ENCODE measurements around the gene WDR83.
"Not testable (repeated sequence)": the region's sequence is repeated elsewhere in the genome, so short reads cannot be mapped to it uniquely, and the experiment has no call there.

Gene WDR83

DNA sequence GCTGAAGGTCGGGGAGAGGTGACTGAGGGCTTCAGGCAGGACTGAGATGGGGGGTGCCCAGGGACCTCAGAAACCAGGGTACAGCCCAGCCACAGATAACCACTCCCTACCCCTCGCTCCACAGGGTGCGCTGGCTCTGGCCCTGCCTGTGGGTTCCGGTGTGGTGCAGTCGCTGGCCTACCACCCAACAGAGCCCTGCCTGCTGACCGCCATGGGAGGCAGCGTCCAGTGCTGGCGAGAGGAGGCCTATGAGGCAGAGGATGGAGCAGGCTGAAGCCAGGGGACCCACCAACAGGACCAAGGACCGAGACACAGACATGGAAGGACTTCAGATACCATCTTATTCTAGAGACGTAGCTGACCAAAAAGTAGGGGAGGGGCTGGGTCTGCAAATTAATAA lies 8.8 kb downstream of the WDR83 start:
- TF ChIP-seq, protein P1, sequence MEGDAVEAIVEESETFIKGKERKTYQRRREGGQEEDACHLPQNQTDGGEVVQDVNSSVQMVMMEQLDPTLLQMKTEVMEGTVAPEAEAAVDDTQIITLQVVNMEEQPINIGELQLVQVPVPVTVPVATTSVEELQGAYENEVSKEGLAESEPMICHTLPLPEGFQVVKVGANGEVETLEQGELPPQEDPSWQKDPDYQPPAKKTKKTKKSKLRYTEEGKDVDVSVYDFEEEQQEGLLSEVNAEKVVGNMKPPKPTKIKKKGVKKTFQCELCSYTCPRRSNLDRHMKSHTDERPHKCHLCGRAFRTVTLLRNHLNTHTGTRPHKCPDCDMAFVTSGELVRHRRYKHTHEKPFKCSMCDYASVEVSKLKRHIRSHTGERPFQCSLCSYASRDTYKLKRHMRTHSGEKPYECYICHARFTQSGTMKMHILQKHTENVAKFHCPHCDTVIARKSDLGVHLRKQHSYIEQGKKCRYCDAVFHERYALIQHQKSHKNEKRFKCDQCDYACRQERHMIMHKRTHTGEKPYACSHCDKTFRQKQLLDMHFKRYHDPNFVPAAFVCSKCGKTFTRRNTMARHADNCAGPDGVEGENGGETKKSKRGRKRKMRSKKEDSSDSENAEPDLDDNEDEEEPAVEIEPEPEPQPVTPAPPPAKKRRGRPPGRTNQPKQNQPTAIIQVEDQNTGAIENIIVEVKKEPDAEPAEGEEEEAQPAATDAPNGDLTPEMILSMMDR (IDR thresholded peaks at IDR 0.05; ENCODE audit: insufficient read depth, missing control alignments): no peak
- no peak for FAIRE-seq
- DNase-seq (ENCODE audit: insufficient read length, low spot score): no peak

DNA sequence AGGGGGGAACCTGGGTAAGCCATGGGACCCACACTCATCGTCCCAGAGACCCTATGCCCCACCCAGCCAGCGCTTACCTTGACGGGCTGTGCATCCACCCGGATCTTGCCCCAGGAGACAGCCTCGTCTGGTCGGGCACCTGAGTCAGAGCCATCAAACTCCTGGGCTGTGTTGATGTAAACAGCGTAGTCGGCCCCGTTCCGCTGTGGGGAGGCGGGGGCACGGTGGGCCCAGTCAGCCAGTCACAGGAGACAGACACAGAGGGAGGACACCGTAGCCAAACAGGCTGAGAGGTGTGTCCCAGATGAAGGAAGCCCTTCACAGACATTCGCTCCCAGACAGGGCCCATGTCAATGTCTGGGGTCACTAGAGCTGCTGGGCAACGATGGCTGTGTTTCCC lies 9.3 kb downstream of the WDR83 start:
- DNase-seq (ENCODE audit: insufficient read length, low spot score) (no peak), FAIRE-seq (no peak)
- TF ChIP-seq, protein P1 (IDR thresholded peaks at IDR 0.05; ENCODE audit: insufficient read depth, missing control alignments): no peak

DNA sequence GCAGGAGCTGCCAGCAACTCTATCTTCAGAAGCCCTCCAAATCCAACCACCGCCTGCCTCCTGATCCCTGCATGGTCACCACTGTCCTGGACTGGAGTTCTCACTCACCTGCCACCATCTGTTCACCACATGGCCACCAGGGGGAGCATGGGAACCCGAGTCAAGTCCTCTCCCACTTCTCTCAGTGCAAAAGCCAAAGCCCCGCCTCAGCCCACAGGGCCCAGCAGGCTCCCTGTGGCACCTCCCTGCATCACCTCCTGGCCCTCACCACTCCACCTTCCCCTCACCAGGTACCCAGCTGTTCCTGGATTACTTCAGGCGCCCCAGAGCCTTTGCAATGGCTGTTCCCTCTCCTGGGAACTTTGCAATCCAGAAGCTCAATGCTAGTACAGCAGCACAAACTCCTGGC lies 9.8 kb downstream of the WDR83 start:
- peak; percentile 96 for DNase-seq (ENCODE audit: insufficient read length, low spot score)
- no peak for FAIRE-seq

DNA sequence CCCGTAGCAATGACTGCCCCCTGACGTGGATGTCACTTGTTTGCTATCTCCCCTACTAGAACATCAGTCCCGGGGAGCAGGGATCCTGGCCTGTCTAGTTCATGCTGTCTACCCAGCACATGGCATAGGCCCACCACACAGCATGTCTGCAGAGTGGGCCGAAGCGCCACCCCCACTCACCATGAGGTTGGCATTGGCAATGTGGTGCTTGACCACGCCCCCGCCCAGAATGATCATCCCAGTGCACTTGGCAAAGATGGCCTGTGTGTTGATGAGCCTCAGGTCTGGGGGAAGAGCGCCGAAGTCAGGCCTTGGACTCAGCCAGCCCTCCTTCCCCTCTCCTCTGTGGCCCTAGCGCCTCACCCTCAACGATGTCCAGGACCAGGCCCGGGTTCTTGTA lies 10.3 kb downstream of the WDR83 start:
- no peak for FAIRE-seq

More for the DNA sequence above, 9.8 kb downstream of the WDR83 start:
- TF ChIP-seq, protein P1 (IDR thresholded peaks at IDR 0.05; ENCODE audit: insufficient read depth, missing control alignments): peak; percentile 71

DNA sequence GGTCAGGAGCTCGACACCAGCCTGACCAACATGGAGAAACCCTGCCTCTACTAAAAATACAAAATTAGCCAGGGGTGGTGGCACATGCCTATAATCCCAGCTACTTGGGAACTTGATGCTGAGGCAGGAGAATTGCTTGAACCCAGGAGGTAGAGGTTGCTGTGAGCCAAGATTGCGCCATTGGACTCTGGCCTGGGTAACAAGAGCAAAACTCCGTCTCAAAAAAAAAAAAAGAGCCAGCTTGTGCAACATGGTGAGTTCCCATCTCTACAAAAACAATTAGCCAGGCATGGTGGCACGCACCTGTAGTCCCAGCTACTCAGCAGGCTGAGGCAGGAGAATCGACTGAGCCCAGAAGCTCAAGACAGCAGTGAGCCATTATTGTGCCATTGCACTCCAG lies 11.4 kb downstream of the WDR83 start:
- not testable (repeated sequence) for DNase-seq (ENCODE audit: insufficient read length, low spot score); FAIRE-seq

More for the DNA sequence above, 10.3 kb downstream of the WDR83 start:
- DNase-seq (ENCODE audit: insufficient read length, low spot score): no peak
- TF ChIP-seq, protein P1 (IDR thresholded peaks at IDR 0.05; ENCODE audit: insufficient read depth, missing control alignments): no peak

DNA sequence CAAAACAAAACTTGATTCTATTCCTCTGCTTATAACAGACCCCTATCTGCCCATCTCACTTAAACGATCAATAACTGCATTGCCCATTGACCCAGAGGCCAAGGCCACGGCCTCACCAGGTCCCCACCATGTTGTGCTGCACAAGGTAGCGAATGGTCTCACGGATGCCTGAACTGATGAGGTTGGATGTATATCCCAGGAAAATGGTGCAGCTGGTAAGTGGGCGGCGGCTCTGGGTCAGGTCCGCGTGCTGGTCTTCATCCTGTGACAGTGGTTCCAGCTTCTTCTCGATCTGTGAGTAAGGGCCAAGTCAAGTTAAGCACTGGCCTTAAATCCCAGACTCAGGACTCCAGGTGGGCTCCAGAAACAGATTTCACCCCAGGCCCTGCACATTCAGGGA lies 13.4 kb downstream of the WDR83 start:
- no peak for DNase-seq (ENCODE audit: insufficient read length, low spot score)
- TF ChIP-seq, protein P1 (IDR thresholded peaks at IDR 0.05; ENCODE audit: insufficient read depth, missing control alignments): no peak
- FAIRE-seq: no peak

DNA sequence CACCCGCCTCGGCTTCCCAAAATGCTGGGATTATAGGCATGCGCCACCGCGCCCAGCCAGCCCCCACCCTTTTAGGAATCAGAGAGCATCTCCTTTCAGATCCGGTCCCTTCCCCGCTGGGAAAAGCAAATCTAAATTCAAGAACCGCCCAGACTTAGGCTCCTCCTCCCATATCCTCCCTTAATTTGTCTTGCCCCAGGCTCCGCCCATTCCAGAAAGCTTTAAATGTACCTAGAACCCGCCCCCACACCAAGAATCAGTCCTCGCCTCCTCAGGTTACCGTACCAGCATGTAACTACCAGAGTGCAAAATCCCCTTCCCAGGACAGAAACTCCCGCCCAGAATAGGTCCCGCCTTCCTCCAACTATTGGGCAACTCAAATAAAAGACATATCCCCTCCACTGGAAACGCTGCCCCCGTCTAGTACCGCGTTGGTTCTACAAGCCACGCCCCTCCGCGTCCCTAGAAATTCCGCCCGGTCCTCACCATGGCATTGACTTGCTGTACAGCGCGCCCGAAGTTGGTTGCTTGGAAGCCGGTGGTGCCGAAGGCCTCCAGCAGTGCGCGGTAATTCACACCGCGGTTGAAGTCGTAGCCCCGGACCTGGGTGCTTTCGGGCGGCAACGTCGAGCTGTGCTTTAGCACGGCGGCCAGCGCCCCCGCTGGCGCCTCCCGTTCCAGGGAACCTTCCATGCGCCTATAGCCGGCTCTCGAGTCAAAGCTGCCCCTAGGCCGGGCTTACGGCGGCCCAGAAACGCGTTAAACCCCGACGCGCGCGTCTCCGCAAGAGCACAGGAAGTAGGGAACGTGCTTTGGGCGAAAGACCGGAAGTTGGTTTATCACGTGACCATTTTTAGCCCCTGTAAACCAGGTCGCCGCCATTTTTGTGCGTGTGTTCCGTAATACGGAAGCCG lies 14.7 kb downstream of the WDR83 start, which contains the start of gene DHPS:
DHPS (minus strand) TSS at position 807 of the 914 bp plus-strand sequence; CDS start at position 693, 114 bp downstream.
- DNase-seq (ENCODE audit: insufficient read length, low spot score) (peak; percentile 93), FAIRE-seq (no peak)
- TF ChIP-seq, protein P1 (IDR thresholded peaks at IDR 0.05; ENCODE audit: insufficient read depth, missing control alignments): no peak

Data from D721Med (cell line).